HCT116 (cell line): ENCODE data around the gene DYNLL2. TPM values are rescaled to one million over a fixed set of nuclear protein-coding genes. Genes with fewer than 3 reads are reported as not detected.

ENCODE experiments used
- ATAC-seq: fragments of 200-7000 bp; cut with Tn5 transposase; 2 replicates; pipeline ENCODE4 v1.9.1; 2020; ENCODE audit warnings: mild to moderate bottlenecking, moderate library complexity
- BruUV-seq: library from RNA; stranded (reverse); fragments of 400-500 nt; replicated peaks from 2 replicates; lab custom pipeline; 2021; lab: Mats Ljungman, UMichigan
- CTCF ChIA-PET: fragments of 300-600 bp; sonication (Branson Sonifier 250); formaldehyde crosslinking; loops from one replicate; lab custom pipeline; 2021; ENCODE audit warnings: antibody characterized with exemption; lab: Charles Lee
- POLR2A ChIA-PET: fragments of 300-600, 350-600 bp; sonication (Branson Sonifier 250); formaldehyde crosslinking; loops from one replicate; lab custom pipeline; 2021; ENCODE audit warnings: antibody characterized with exemption; lab: Charles Lee
- RAD21 ChIA-PET, 2 experiments: fragments of 300-600 bp; sonication (Branson Sonifier 250); formaldehyde crosslinking; loops; one replicate each; lab custom pipeline; 2023; ENCODE audit warnings: low total read pairs in 2 of 2; ENCODE audit not compliant: uncharacterized antibody in 2 of 2, unreplicated experiment in 2 of 2, low non-redundant PET in 1 of 2; lab: Charles Lee
- DNase-seq: peaks from one replicate; pipeline ENCODE4 v3.0.0-alpha.2; 2010; ENCODE audit warnings: low read depth, low spot score
- H2AFZ ChIP-seq: fragments of 200-600 bp; shearing (Covaris generic), sonication (generic); 2 replicates; pipeline ENCODE4 v1.6.1; 2017; ENCODE audit warnings: low read depth, mixed run types, mixed read lengths, antibody characterized with exemption, low read length; ENCODE audit not compliant: poor library complexity, severe bottlenecking
- H3K27ac ChIP-seq: 2 replicates; pipeline ENCODE4 v1.5.1; 2012; ENCODE audit warnings: low read depth, low read length
- H3K27me3 ChIP-seq: fragments of 200-600 bp; sonication (generic); 2 replicates; pipeline ENCODE4 v1.6.1; 2016; ENCODE audit warnings: mixed run types, low read length, mixed read lengths; ENCODE audit not compliant: insufficient read depth
- H3K36me3 ChIP-seq, 2 experiments: fragments of 200-500 bp in 1 of 2; fragments of 200-600 bp in 1 of 2; sonication (Bioruptor generic) in 1 of 2; sonication (generic) in 1 of 2; 2 replicates each; pipeline versions ENCODE4 v1.5.1 to v1.6.1; 2014 to 2016; ENCODE audit warnings: low read length in 2 of 2, inconsistent platforms in 1 of 2, mixed read lengths in 1 of 2, mixed run types in 1 of 2; ENCODE audit not compliant: insufficient read depth in 2 of 2, control insufficient read depth in 1 of 2
- H3K4me1 ChIP-seq, 2 experiments: fragments of 200-600 bp in 1 of 2; sonication (generic) in 1 of 2; 2 replicates each; pipeline versions ENCODE4 v1.5.1 to v1.6.1; 2012 to 2017; ENCODE audit warnings: low read length in 2 of 2, inconsistent platforms in 1 of 2, mild to moderate bottlenecking in 1 of 2, mixed read lengths in 1 of 2, mixed run types in 1 of 2, moderate library complexity in 1 of 2; ENCODE audit not compliant: insufficient read depth in 2 of 2, control insufficient read depth in 1 of 2
- H3K4me2 ChIP-seq: fragments of 200-600 bp; sonication (generic); 2 replicates; pipeline ENCODE4 v1.6.1; 2017; ENCODE audit warnings: mixed run types, low read length, mixed read lengths
- H3K4me3 ChIP-seq, 2 experiments: fragments of 200-600 bp in 1 of 2; sonication (generic) in 1 of 2; replicated peaks in 1 of 2; 2 replicates each; pipeline ENCODE4 v1.5.1; 2011 to 2016; ENCODE audit warnings: low read length in 2 of 2, control low read depth in 1 of 2, low read depth in 1 of 2, mild to moderate bottlenecking in 1 of 2, mixed read lengths in 1 of 2, mixed run types in 1 of 2
- H3K79me2 ChIP-seq: fragments of 200-600 bp; sonication (generic); 2 replicates; pipeline ENCODE4 v1.6.1; 2017; ENCODE audit warnings: mild to moderate bottlenecking, mixed run types, low read length, moderate library complexity, mixed read lengths; ENCODE audit not compliant: insufficient read depth
- H3K9ac ChIP-seq: fragments of 200-600 bp; sonication (generic); 2 replicates; pipeline ENCODE4 v1.6.1; 2016; ENCODE audit warnings: low read length, mixed read lengths
- H3K9me2 ChIP-seq: fragments of 200-600 bp; sonication (generic), shearing (Covaris generic); 2 replicates; pipeline ENCODE4 v1.6.1; 2017; ENCODE audit warnings: mixed run types, mild to moderate bottlenecking, moderate library complexity; ENCODE audit not compliant: insufficient read depth
- H3K9me3 ChIP-seq, 2 experiments: fragments of 200-500 bp in 1 of 2; fragments of 200-600 bp in 1 of 2; sonication (Bioruptor generic) in 1 of 2; sonication (generic) in 1 of 2; 2 replicates each; pipeline ENCODE4 v1.6.1; 2014 to 2017; ENCODE audit warnings: low read length in 2 of 2, mixed read lengths in 2 of 2, inconsistent platforms in 1 of 2, low read depth in 1 of 2, mild to moderate bottlenecking in 1 of 2, mixed run types in 1 of 2, moderate library complexity in 1 of 2; ENCODE audit not compliant: control insufficient read depth in 1 of 2, insufficient read depth in 1 of 2
- H4K20me1 ChIP-seq: fragments of 200-600 bp; sonication (generic), shearing (Covaris generic); 2 replicates; pipeline ENCODE4 v1.6.1; 2017; ENCODE audit warnings: mixed run types, mild to moderate bottlenecking, moderate library complexity; ENCODE audit not compliant: insufficient read depth
- CBX3 ChIP-seq: IDR thresholded peaks from 2 replicates; pipeline ENCODE4 v1.6.1; 2012; ENCODE audit warnings: low read depth
- ELF1 ChIP-seq: IDR thresholded peaks from 2 replicates; pipeline ENCODE4 v1.6.1; 2012; ENCODE audit warnings: low read depth, borderline replicate concordance
- EZH2 ChIP-seq: fragments of 200-600 bp; sonication (generic); IDR thresholded peaks from 2 replicates; pipeline ENCODE4 v1.6.1; 2017; ENCODE audit warnings: antibody characterized with exemption, mixed run types
- EZH2phosphoT487 ChIP-seq: fragments of 200-600 bp; IDR thresholded peaks from 2 replicates; pipeline ENCODE4 v1.6.1; 2018; ENCODE audit warnings: antibody characterized with exemption, borderline replicate concordance
- FOSL1 ChIP-seq: IDR thresholded peaks from 2 replicates; pipeline ENCODE4 v1.6.1; 2012; ENCODE audit warnings: low read depth
- JUND ChIP-seq: IDR thresholded peaks from 2 replicates; pipeline ENCODE4 v1.6.1; 2012
- POLR2AphosphoS5 ChIP-seq: IDR thresholded peaks from 2 replicates; pipeline ENCODE4 v1.6.1; 2011; ENCODE audit warnings: mild to moderate bottlenecking, low read depth, low read length, moderate library complexity
- REST ChIP-seq: IDR thresholded peaks from 2 replicates; pipeline ENCODE4 v1.6.1; 2012; ENCODE audit warnings: low read depth
- SIN3A ChIP-seq: IDR thresholded peaks from 2 replicates; pipeline ENCODE4 v1.6.1; 2012; ENCODE audit warnings: low read depth
- SP1 ChIP-seq: IDR thresholded peaks from 2 replicates; pipeline ENCODE4 v1.6.1; 2012; ENCODE audit warnings: low read depth
- SRF ChIP-seq: IDR thresholded peaks from 2 replicates; pipeline ENCODE4 v1.6.1; 2012; ENCODE audit warnings: low read depth
- TCF7L2 ChIP-seq: IDR thresholded peaks from 2 replicates; pipeline ENCODE4 v1.7.0; 2011; ENCODE audit warnings: borderline replicate concordance, inconsistent platforms; ENCODE audit not compliant: insufficient read depth, insufficient read length; ENCODE audit errors: extremely low read depth
- YY1 ChIP-seq: IDR thresholded peaks from 2 replicates; pipeline ENCODE4 v1.6.1; 2011; ENCODE audit warnings: low read length, low read depth, moderate library complexity, mild to moderate bottlenecking; ENCODE audit not compliant: insufficient replicate concordance; ENCODE audit errors: extremely low read depth
- ZFX ChIP-seq: fragments of 450-650 bp; IDR thresholded peaks from 2 replicates; pipeline ENCODE4 v1.6.1; 2017
- ZNF274 ChIP-seq: fragments of 200-500 bp; sonication (Bioruptor generic); IDR thresholded peaks from 2 replicates; pipeline ENCODE4 v1.6.1; 2014; ENCODE audit warnings: mild to moderate bottlenecking, low read depth, low read length, inconsistent platforms
- intact Hi-C: fragments of 100-400 bp; cut with micrococcal nuclease; formaldehyde crosslinking; loops from 2 replicates; pipeline ENCODE4 v1.10.0; 2022
- total RNA-seq: library from RNA; stranded (reverse); gene quantifications from one replicate; pipeline ENCODE4 v1.2.1, GENCODE V29; 2021; ENCODE audit not compliant: unreplicated experiment
- TF ChIP-seq, protein P1 (sequence below): IDR thresholded peaks from 2 replicates; pipeline ENCODE4 v1.6.1; 2011; ENCODE audit warnings: mild to moderate bottlenecking, low read length, moderate library complexity; ENCODE audit not compliant: insufficient replicate concordance; ENCODE audit errors: extremely low read depth

DYNLL2 gene
- total RNA-seq, 1 experiment from 2014 or later, result 54.9 TPM

GRCh38 chr17:58081646-58082340, 1.4 kb upstream of the DYNLL2 start:
- intact Hi-C loops, result loop anchor here (5.0 kb wide), 1 partner anchor 59 kb away; no protein-coding TSS in a partner anchor
- DNase-seq, result no peak
- TF ChIP-seq REST (no peak), EZH2phosphoT487 (no peak), FOSL1 (no peak), CBX3 (no peak), TCF7L2 (no peak), ELF1 (no peak), SP1 (no peak), YY1 (no peak), JUND (no peak), EZH2 (no peak), ZNF274 (no peak), SRF (no peak), ZFX (no peak), POLR2AphosphoS5 (no peak), SIN3A (no peak)
- TF ChIP-seq, protein P1, sequence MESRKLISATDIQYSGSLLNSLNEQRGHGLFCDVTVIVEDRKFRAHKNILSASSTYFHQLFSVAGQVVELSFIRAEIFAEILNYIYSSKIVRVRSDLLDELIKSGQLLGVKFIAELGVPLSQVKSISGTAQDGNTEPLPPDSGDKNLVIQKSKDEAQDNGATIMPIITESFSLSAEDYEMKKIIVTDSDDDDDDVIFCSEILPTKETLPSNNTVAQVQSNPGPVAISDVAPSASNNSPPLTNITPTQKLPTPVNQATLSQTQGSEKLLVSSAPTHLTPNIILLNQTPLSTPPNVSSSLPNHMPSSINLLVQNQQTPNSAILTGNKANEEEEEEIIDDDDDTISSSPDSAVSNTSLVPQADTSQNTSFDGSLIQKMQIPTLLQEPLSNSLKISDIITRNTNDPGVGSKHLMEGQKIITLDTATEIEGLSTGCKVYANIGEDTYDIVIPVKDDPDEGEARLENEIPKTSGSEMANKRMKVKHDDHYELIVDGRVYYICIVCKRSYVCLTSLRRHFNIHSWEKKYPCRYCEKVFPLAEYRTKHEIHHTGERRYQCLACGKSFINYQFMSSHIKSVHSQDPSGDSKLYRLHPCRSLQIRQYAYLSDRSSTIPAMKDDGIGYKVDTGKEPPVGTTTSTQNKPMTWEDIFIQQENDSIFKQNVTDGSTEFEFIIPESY, result no peak
- TF ChIP-seq, all 23 proteins: peak for 0
- ChIA-PET CTCF (interaction anchor here (1.6 kb wide), 1 partner anchor 82 kb away, joined by 7 read pairs; no protein-coding TSS in a partner anchor), RAD21 (no interaction called here), POLR2A (interaction anchor here (0.6 kb wide), 1 partner anchor 207 kb away, joined by 3 read pairs; no protein-coding TSS in a partner anchor)
- H3K4me1 ChIP-seq, result peaks cover 11 to 19% of the 10 kb centered on the region in 2 experiments
- H3K27ac ChIP-seq, result no peak overlapping the region
- no peak for ATAC-seq
- peaks cover 34% of the 10 kb centered on the region for H3K79me2 ChIP-seq
- no peak overlapping the region for H3K4me3 ChIP-seq
- H3K9me3 ChIP-seq, result no peaks in the 10 kb centered on the region
- no peak overlapping the region for H3K9ac ChIP-seq
- no peak overlapping the region for H2AFZ ChIP-seq
- H3K4me2 ChIP-seq, result no peak overlapping the region
- no TSS peak for BruUV-seq
- H3K9me2 ChIP-seq, result no peaks in the 10 kb centered on the region
- H3K27me3 ChIP-seq, result peaks cover 11% of the 10 kb centered on the region
- peaks cover 15 to 20% of the 10 kb centered on the region in 2 experiments; a peak in 3 of 4 replicates for H3K36me3 ChIP-seq
- H4K20me1 ChIP-seq, result peaks cover 29% of the 10 kb centered on the region; the same call in 1 of the 2 replicates
